ENCODE results near the gene RNF144B. TPM values are rescaled to one million over a fixed set of nuclear protein-coding genes. Genes with fewer than 3 reads are reported as not detected.

Gene RNF144B
- total and polyA plus RNA-seq, 2 experiments from 2014 or later = 4.2 to 9.0 TPM

- TF ChIP-seq REST (IDR thresholded peaks at IDR 0.05; ENCODE audit: unreplicated experiment) (no peak), ZNF114 (CRISPR knock-in tag; IDR thresholded peaks at IDR 0.05) (no peak), CTCF (conservative IDR thresholded peaks at IDR 0.05; ENCODE audit: low read depth in 2 of 2) (no peak), JUNB (IDR thresholded peaks at IDR 0.05; ENCODE audit: unreplicated experiment) (no peak), STAT1 (IDR thresholded peaks at IDR 0.05; ENCODE audit: unreplicated experiment) (no peak), ETS1 (IDR thresholded peaks at IDR 0.05) (no peak), EZH2 (IDR thresholded peaks at IDR 0.05; ENCODE audit: low read depth, unreplicated experiment) (no peak)
Measured at GRCh38 chr6:18368277-18369105, 18.7 kb upstream of the RNF144B start (continued).

GRCh38 chr6:18371010-18371409 is 16.1 kb upstream of the RNF144B start:
- peaks cover 8% of the 10 kb centered on the region; the same call in 1 of the 2 replicates for H3K9me2 ChIP-seq (ENCODE audit: insufficient read depth)
- Mint-ChIP-seq H3K4me3 (no peak overlapping the region), H3K9me3 (no peaks in the 10 kb centered on the region; the same call in 2 of the 3 replicates)

More at GRCh38 chr6:18371010-18371409, 16.1 kb upstream of the RNF144B start:
- H3K27me3 ChIP-seq (ENCODE audit: insufficient read depth) = no peaks in the 10 kb centered on the region
- H3K79me2 ChIP-seq (replicated peaks; ENCODE audit: insufficient read depth) = no peaks in the 10 kb centered on the region
- no peaks in the 10 kb centered on the region for H3K36me3 ChIP-seq (ENCODE audit: insufficient read depth)
- Mint-ChIP-seq H3K27ac (no peak overlapping the region), H3K36me3 (ENCODE audit: low read depth) (no peaks in the 10 kb centered on the region; the same call in 2 of the 3 replicates), H3K4me1 (no peaks in the 10 kb centered on the region), H3K27me3 (ENCODE audit: insufficient read depth, low read depth, poor library complexity) (peaks cover 2% of the 10 kb centered on the region)
- no peaks in the 10 kb centered on the region for H4K20me1 ChIP-seq (replicated peaks; ENCODE audit: insufficient read depth)
- TF ChIP-seq CREB1 (CRISPR knock-in tag; IDR thresholded peaks at IDR 0.05; ENCODE audit: low read depth) (no peak), CTCF (conservative IDR thresholded peaks at IDR 0.05; ENCODE audit: low read depth in 2 of 2) (no peak), POLR2AphosphoS5 (IDR thresholded peaks at IDR 0.05; ENCODE audit: low read depth) (no peak), EZH2phosphoT487 (IDR thresholded peaks at IDR 0.05; ENCODE audit: unreplicated experiment) (no peak), JUNB (IDR thresholded peaks at IDR 0.05; ENCODE audit: unreplicated experiment) (no peak), REST (IDR thresholded peaks at IDR 0.05; ENCODE audit: unreplicated experiment) (no peak), ETS1 (IDR thresholded peaks at IDR 0.05) (no peak), NANOG (IDR thresholded peaks at IDR 0.05; ENCODE audit: borderline replicate concordance) (no peak)
- no peak overlapping the region for H3K4me2 ChIP-seq
- H3K4me1 ChIP-seq (ENCODE audit: insufficient read depth) = no peaks in the 10 kb centered on the region
- no peak overlapping the region for H3K4me3 ChIP-seq
- H2AFZ ChIP-seq = no peak overlapping the region
- DNase-seq (ENCODE audit: low spot score) (no peak), ATAC-seq (no peak)
- H3K27ac ChIP-seq (ENCODE audit: low read depth) = no peak overlapping the region
- H3F3A ChIP-seq (replicated peaks; ENCODE audit: low read depth) = no peaks in the 10 kb centered on the region
